GM12872 (cell line): ENCODE measurements around the gene MRPL36.

Source experiments
- CTCF ChIP-seq: IDR thresholded peaks from 3 replicates; pipeline ENCODE4 v1.5.1; 2011; ENCODE audit warnings: low read depth, mild to moderate bottlenecking, low read length, moderate library complexity; ENCODE audit not compliant: insufficient read depth

The MRPL36 gene

GRCh38 chr5:1840741-1841521, 41.3 kb upstream of the MRPL36 start:
- TF ChIP-seq CTCF, result no peak

- no peak for TF ChIP-seq CTCF
These were observed 40.5 kb upstream of the MRPL36 start for GRCh38 chr5:1840071-1840547.

GRCh38 chr5:1838013-1838412, 38.4 kb upstream of the MRPL36 start:
- no peak for TF ChIP-seq CTCF

- TF ChIP-seq CTCF, result no peak
These were observed 37.5 kb upstream of the MRPL36 start for GRCh38 chr5:1836891-1837880.

- no peak for TF ChIP-seq CTCF
These were observed 36.7 kb upstream of the MRPL36 start for GRCh38 chr5:1836176-1836890.

- no peak for TF ChIP-seq CTCF
These were observed 35.8 kb upstream of the MRPL36 start for GRCh38 chr5:1835431-1835830.
